GM12878 (cell line): ENCODE data around the gene BRAT1. TPM values are rescaled to one million over a fixed set of nuclear protein-coding genes. Genes with fewer than 3 reads are reported as not detected.
A peak's percentile ranks its signal among the peaks of the same experiment; 100 is the strongest.

Experiments
- ATAC-seq: fragments of 200-7000 bp; cut with Tn5 transposase; 3 replicates; pipeline ENCODE4 v1.9.1; 2020; ENCODE audit warnings: mild to moderate bottlenecking, moderate library complexity
- BruUV-seq: library from RNA; stranded (reverse); fragments of 400-500 nt; replicated peaks from 2 replicates; lab custom pipeline; 2021; lab: Mats Ljungman, UMichigan
- CTCF ChIA-PET: fragments of 300-600 bp; sonication (Branson Sonifier 250); formaldehyde crosslinking; extraction: SDS; loops from one replicate; lab custom pipeline; 2021; ENCODE audit warnings: inconsistent platforms; lab: Yijun Ruan, JAX
- POLR2A ChIA-PET: fragments of 350-600 bp; formaldehyde crosslinking; extraction: SDS; loops from one replicate; lab custom pipeline; 2021; ENCODE audit warnings: inconsistent platforms; lab: Charles Lee
- RAD21 ChIA-PET: fragments of 300-600 bp; sonication (Branson Sonifier 250); formaldehyde crosslinking; loops from one replicate; lab custom pipeline; 2023; ENCODE audit warnings: antibody characterized with exemption; ENCODE audit not compliant: unreplicated experiment; lab: Charles Lee
- SMC1A ChIA-PET: fragments of 300-600 bp; sonication (Branson Sonifier 250); formaldehyde crosslinking; loops from one replicate; lab custom pipeline; 2023; ENCODE audit not compliant: unreplicated experiment, uncharacterized antibody; lab: Charles Lee
- DNase-seq: peaks from one replicate; pipeline ENCODE4 v3.0.0-alpha.2; 2011; ENCODE audit warnings: low read depth, low spot score
- FAIRE-seq: peaks from 3 replicates; lab custom pipeline; 2011; peaks lifted over from hg19 to GRCh38; lab: Jason Lieb, UNC
- H2AFZ ChIP-seq: 2 replicates; pipeline ENCODE4 v1.6.0; 2011; ENCODE audit warnings: low read depth, low read length, control low read depth; ENCODE audit not compliant: control insufficient read depth
- H3K27ac ChIP-seq: 2 replicates; pipeline ENCODE4 v1.5.1; 2011; ENCODE audit warnings: control low read depth; ENCODE audit not compliant: control insufficient read depth, insufficient read depth
- H3K27me3 ChIP-seq, 2 experiments: replicated peaks in 1 of 2; 2 replicates each; pipeline versions ENCODE4 v1.6.0 to v1.6.1; 2011; ENCODE audit warnings: low read length in 1 of 2; ENCODE audit not compliant: control insufficient read depth in 2 of 2, insufficient read depth in 2 of 2
- H3K36me3 ChIP-seq, 2 experiments: 2 replicates each; pipeline ENCODE4 v1.5.1; 2011; ENCODE audit warnings: low read length in 1 of 2; ENCODE audit not compliant: control insufficient read depth in 2 of 2, insufficient read depth in 2 of 2
- H3K4me1 ChIP-seq: 2 replicates; pipeline ENCODE4 v1.6.1; 2011; ENCODE audit warnings: mild to moderate bottlenecking, low read length, moderate library complexity, mixed read lengths; ENCODE audit not compliant: control insufficient read depth, insufficient read depth
- H3K4me2 ChIP-seq: 2 replicates; pipeline ENCODE4 v1.6.0; 2011; ENCODE audit warnings: control low read depth; ENCODE audit not compliant: control insufficient read depth, insufficient read depth
- H3K4me3 ChIP-seq: fragments of 200-600 bp; sonication (generic); 2 replicates; pipeline ENCODE4 v1.5.1; 2016
- H3K79me2 ChIP-seq: 2 replicates; pipeline ENCODE4 v1.6.0; 2011; ENCODE audit warnings: low read length; ENCODE audit not compliant: control insufficient read depth, insufficient read depth
- H3K9ac ChIP-seq: 2 replicates; pipeline ENCODE4 v1.8.0; 2011; ENCODE audit warnings: low read length, control low read depth, mixed read lengths; ENCODE audit not compliant: control insufficient read depth, insufficient read depth
- H3K9me3 ChIP-seq: replicated peaks from 3 replicates; pipeline ENCODE4 v1.5.1; 2011; ENCODE audit warnings: mild to moderate bottlenecking, low read length; ENCODE audit not compliant: control insufficient read depth, insufficient read depth
- H4K20me1 ChIP-seq: 2 replicates; pipeline ENCODE4 v1.6.0; 2011; ENCODE audit not compliant: control insufficient read depth, insufficient read depth
- DPF2 ChIP-seq: fragments of 450-650 bp; IDR thresholded peaks from 2 replicates; pipeline ENCODE4 v1.6.1; 2017; ENCODE audit warnings: mild to moderate bottlenecking
- EED ChIP-seq: sonication (generic); IDR thresholded peaks from 2 replicates; pipeline ENCODE4 v1.6.1; 2016; ENCODE audit warnings: antibody characterized with exemption, low read depth
- HDAC2 ChIP-seq: fragments of 200-600 bp; sonication (generic); IDR thresholded peaks from 2 replicates; pipeline ENCODE4 v1.6.1; 2017
- NR2F1 ChIP-seq: fragments of 450-650 bp; conservative IDR thresholded peaks from 2 replicates; pipeline ENCODE4 v1.6.1; 2017; ENCODE audit warnings: mild to moderate bottlenecking
- POU2F2 ChIP-seq: IDR thresholded peaks from 3 replicates; pipeline ENCODE4 v1.6.1; 2011; ENCODE audit warnings: low read depth, mild to moderate bottlenecking, low read length, borderline replicate concordance
- ZNF217 ChIP-seq: fragments of 450-650 bp; IDR thresholded peaks from 2 replicates; pipeline ENCODE4 v1.6.1; 2017; ENCODE audit warnings: antibody characterized with exemption, mild to moderate bottlenecking
- WGBS: methylation state at CpG from one replicate; pipeline ENCODE4 v1.1.6; 2016; ENCODE audit warnings: low lambda C conversion rate; ENCODE audit not compliant: insufficient replicate concordance, insufficient coverage; ENCODE audit errors: missing lambda C conversion rate; 5-methylcytosine and 5-hydroxymethylcytosine counted together
- in situ Hi-C: fragments of 300-500 bp; cut with MboI; formaldehyde crosslinking; loops from 9 replicates; pipeline ENCODE4 v1.14.3; 2018; ENCODE audit warnings: mixed read lengths
- intact Hi-C: fragments of 100-400 bp; cut with micrococcal nuclease; formaldehyde crosslinking; loops from one replicate; pipeline ENCODE4 v1.14.2; 2022; ENCODE audit not compliant: unreplicated experiment
- polyA plus RNA-seq, 11 experiments: library from polyadenylated mRNA; depleted of rRNA in 4 of 11; unstranded in 6 of 11; stranded (reverse) in 5 of 11; fragments of >200 nt; fragmentation: Nextera tagmentation in 4 of 11; fragmentation: Illumina TruSeq in 1 of 11; extraction: Ambion mirVana in 4 of 11; extraction: Trizol in 1 of 11; gene quantifications; 1 replicate in 1 of 11; 2 replicates in 10 of 11; pipeline versions ENCODE4 v1.2.1 to v1.2.3, GENCODE V29; 2011 to 2016; ENCODE audit warnings: inconsistent platforms in 2 of 11, missing spikeins in 2 of 11, low read depth in 1 of 11
- total RNA-seq, 4 experiments: library from RNA; depleted of rRNA in 3 of 4; stranded (reverse); fragments of >200 nt in 3 of 4; fragmentation: Illumina TruSeq in 1 of 4; extraction: Trizol in 1 of 4; gene quantifications; 2 replicates each; pipeline versions ENCODE4 v1.2.1 to v1.2.3, GENCODE V29; 2013 to 2021
- TF ChIP-seq, protein P1 (sequence below): IDR thresholded peaks from 2 replicates; pipeline ENCODE4 v1.6.1; 2012; ENCODE audit warnings: low read length, inconsistent platforms
- TF ChIP-seq, protein P2 (sequence below): fragments of 450-650 bp; IDR thresholded peaks from 2 replicates; pipeline ENCODE4 v1.6.1; 2014; ENCODE audit warnings: mild to moderate bottlenecking

The BRAT1 gene
- total and polyA plus RNA-seq, 10 of the 15 experiments (the other 5 are each of a cell fraction or from before 2014, with no cell fraction given), result 0.13 to 53.3 (median 16.0) TPM

DNA sequence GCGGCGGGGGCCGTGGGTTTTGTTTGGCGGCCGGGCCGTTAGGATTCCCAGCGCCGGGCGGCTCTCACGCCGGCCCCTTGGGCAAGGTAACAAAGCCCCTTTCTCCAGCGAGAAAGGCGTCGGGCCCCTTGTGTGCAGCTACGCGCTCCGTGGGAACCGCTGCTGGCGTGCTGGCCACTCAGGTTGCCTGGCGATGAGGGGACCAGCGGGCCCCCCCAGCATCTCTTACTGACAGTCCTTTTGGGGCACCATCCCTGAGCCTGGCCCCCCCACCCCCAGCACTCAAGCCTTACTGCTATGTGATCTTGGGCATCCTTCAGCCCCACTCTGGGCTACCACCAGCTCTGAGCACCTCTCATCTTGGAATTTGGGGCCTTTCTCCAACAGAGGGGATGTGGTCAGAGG, 34.0 kb downstream of the BRAT1 start:
- Histone ChIP-seq H3K27me3 (peaks cover 0 to 11% of the 10 kb centered on the region in 2 experiments; a peak in 3 of 4 replicates), H3K79me2 (no peaks in the 10 kb centered on the region), H3K4me1 (peaks cover 21% of the 10 kb centered on the region), H3K9me3 (no peaks in the 10 kb centered on the region), H3K4me2 (no peak overlapping the region), H3K9ac (no peak overlapping the region), H3K27ac (no peak overlapping the region), H3K36me3 (no peaks in the 10 kb centered on the region), H4K20me1 (no peaks in the 10 kb centered on the region), H3K4me3 (no peak overlapping the region), H2AFZ (no peak overlapping the region)
- ChIA-PET POLR2A (interaction anchor here (0.6 to 2.3 kb wide), 4 partner anchors 9 to 69 kb away, joined by 4 to 8 read pairs (median 6); no protein-coding TSS in a partner anchor), SMC1A (interaction anchor here (1.5 kb wide), 1 partner anchor 46 kb away, joined by 9 read pairs; no protein-coding TSS in a partner anchor), CTCF (interaction anchor here (2.2 kb wide), 1 partner anchor 46 kb away, joined by 7 read pairs; no protein-coding TSS in a partner anchor), RAD21 (interaction anchor here (1.1 to 1.3 kb wide), 3 partner anchors 8 to 46 kb away, joined by 3 to 4 read pairs (median 4); no protein-coding TSS in a partner anchor)
- no peak for DNase-seq
- intact Hi-C loops (no loop called here), in situ Hi-C loops (no loop called here)
- 22% methylated on average over 13 of the region's 21 CpGs for WGBS
- no peak for FAIRE-seq
- no TSS peak for BruUV-seq
- TF ChIP-seq NR2F1 (no peak), HDAC2 (no peak), DPF2 (no peak), POU2F2 (no peak), EED (no peak), ZNF217 (no peak)
- TF ChIP-seq, protein P1, sequence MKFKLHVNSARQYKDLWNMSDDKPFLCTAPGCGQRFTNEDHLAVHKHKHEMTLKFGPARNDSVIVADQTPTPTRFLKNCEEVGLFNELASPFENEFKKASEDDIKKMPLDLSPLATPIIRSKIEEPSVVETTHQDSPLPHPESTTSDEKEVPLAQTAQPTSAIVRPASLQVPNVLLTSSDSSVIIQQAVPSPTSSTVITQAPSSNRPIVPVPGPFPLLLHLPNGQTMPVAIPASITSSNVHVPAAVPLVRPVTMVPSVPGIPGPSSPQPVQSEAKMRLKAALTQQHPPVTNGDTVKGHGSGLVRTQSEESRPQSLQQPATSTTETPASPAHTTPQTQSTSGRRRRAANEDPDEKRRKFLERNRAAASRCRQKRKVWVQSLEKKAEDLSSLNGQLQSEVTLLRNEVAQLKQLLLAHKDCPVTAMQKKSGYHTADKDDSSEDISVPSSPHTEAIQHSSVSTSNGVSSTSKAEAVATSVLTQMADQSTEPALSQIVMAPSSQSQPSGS, result no peak
- TF ChIP-seq, protein P2, sequence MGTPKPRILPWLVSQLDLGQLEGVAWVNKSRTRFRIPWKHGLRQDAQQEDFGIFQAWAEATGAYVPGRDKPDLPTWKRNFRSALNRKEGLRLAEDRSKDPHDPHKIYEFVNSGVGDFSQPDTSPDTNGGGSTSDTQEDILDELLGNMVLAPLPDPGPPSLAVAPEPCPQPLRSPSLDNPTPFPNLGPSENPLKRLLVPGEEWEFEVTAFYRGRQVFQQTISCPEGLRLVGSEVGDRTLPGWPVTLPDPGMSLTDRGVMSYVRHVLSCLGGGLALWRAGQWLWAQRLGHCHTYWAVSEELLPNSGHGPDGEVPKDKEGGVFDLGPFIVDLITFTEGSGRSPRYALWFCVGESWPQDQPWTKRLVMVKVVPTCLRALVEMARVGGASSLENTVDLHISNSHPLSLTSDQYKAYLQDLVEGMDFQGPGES, result no peak
- ATAC-seq, result peak; percentile 6
